HG03135 (cell line): ENCODE measurements around the gene UBL5.
"Not testable (repeated sequence)": the region's sequence is repeated elsewhere in the genome, so short reads cannot be mapped to it uniquely, and the experiment has no call there.

Experiments
- ATAC-seq: cut with Tn5 transposase; IDR thresholded peaks from one replicate; pipeline ENCODE4 v1.9.1; 2021; ENCODE audit warnings: mild to moderate bottlenecking, moderate library complexity; ENCODE audit not compliant: unreplicated experiment

UBL5 gene

GRCh38 chr19:9808855-9809824, 18.6 kb upstream of the UBL5 start:
- ATAC-seq = no peak

GRCh38 chr19:9811139-9811538, 16.6 kb upstream of the UBL5 start:
- ATAC-seq = no peak

GRCh38 chr19:9818175-9818733, 9.5 kb upstream of the UBL5 start:
- no peak for ATAC-seq

- ATAC-seq = peak; percentile 83
These were observed 8.8 kb upstream of the UBL5 start, which contains the start of gene FBXL12 for GRCh38 chr19:9818734-9819595. FBXL12 (minus strand) TSS chr19:9819079; CDS start chr19:9818813, 266 bp downstream.

- ATAC-seq = no peak
These were observed 8.2 kb upstream of the UBL5 start for GRCh38 chr19:9819596-9819909.

GRCh38 chr19:9820034-9820433, 7.7 kb upstream of the UBL5 start:
- not testable (repeated sequence) for ATAC-seq

GRCh38 chr19:9823816-9824215, 3.9 kb upstream of the UBL5 start:
- no peak for ATAC-seq

GRCh38 chr19:9828551-9829063, 889 bp downstream of the UBL5 start:
- no peak for ATAC-seq

GRCh38 chr19:9834307-9834725, 6.6 kb downstream of the UBL5 start:
- ATAC-seq = no peak

GRCh38 chr19:9834726-9835506, 7.2 kb downstream of the UBL5 start, which contains the start of gene PIN1:
PIN1 (plus strand) TSS chr19:9835318; CDS start chr19:9835345, 27 bp downstream.
- ATAC-seq = peak; percentile 96

GRCh38 chr19:9835507-9835949, 7.8 kb downstream of the UBL5 start:
- ATAC-seq = no peak

- ATAC-seq = no peak
These were observed 8.3 kb downstream of the UBL5 start for GRCh38 chr19:9836021-9836420.

GRCh38 chr19:9838324-9838723, 10.6 kb downstream of the UBL5 start:
- no peak for ATAC-seq

GRCh38 chr19:9839415-9839814, 11.7 kb downstream of the UBL5 start:
- no peak for ATAC-seq

GRCh38 chr19:9842834-9843625, 15.3 kb downstream of the UBL5 start:
- no peak for ATAC-seq

GRCh38 chr19:9843626-9844273, 16.0 kb downstream of the UBL5 start:
- ATAC-seq = not testable (repeated sequence)

GRCh38 chr19:9847087-9847671, 19.5 kb downstream of the UBL5 start:
- ATAC-seq = no peak

- no peak for ATAC-seq
These were observed 20.3 kb downstream of the UBL5 start for GRCh38 chr19:9848060-9848459.
